T47D (cell line): ENCODE results near the gene PPP2R3A.

Source experiments
- DNase-seq, 2 experiments: peaks; one replicate each; pipeline versions ENCODE4 v3.0.0 to v3.0.0-alpha.2; 2011 to 2012; ENCODE audit warnings: low read depth in 1 of 2, low spot score in 1 of 2
- JUND ChIP-seq: IDR thresholded peaks from 2 replicates; pipeline ENCODE4 v1.6.1; 2012; ENCODE audit warnings: low read depth
- in situ Hi-C: cut with HindIII; loops from 2 replicates; pipeline ENCODE4 v1.10.0; 2016; ENCODE audit warnings: low sequenced_read_pairs, low pct_unique_long_range_greater_than_20kb

The PPP2R3A gene

GRCh38 chr3:135944831-135945230 is 20.7 kb upstream of the PPP2R3A start:
- in situ Hi-C loops = no loop called here
- TF ChIP-seq JUND = no peak
- no peak for DNase-seq

- DNase-seq = no peak
- no peak for TF ChIP-seq JUND
- in situ Hi-C loops = no loop called here
Observed at GRCh38 chr3:135950941-135951340, 14.6 kb upstream of the PPP2R3A start.

- in situ Hi-C loops = no loop called here
- no peak for TF ChIP-seq JUND
- no peak for DNase-seq
Observed at GRCh38 chr3:135964160-135964955, 1.2 kb upstream of the PPP2R3A start.

GRCh38 chr3:135965129-135965505 is 411 bp upstream of the PPP2R3A start:
- TF ChIP-seq JUND = no peak
- peak in 1 of 2 experiments; percentile 17 for DNase-seq
- in situ Hi-C loops = no loop called here

GRCh38 chr3:135966271-135966961 is 888 bp downstream of the PPP2R3A start:
- DNase-seq = no peak
- TF ChIP-seq JUND = no peak
- in situ Hi-C loops = no loop called here

GRCh38 chr3:135966962-135967274 is 1.4 kb downstream of the PPP2R3A start:
- no peak for DNase-seq
- no peak for TF ChIP-seq JUND
- in situ Hi-C loops = no loop called here

GRCh38 chr3:135967867-135968266 is 2.3 kb downstream of the PPP2R3A start:
- no peak for TF ChIP-seq JUND
- peak in 1 of 2 experiments; percentile 9 for DNase-seq
- in situ Hi-C loops = no loop called here

- in situ Hi-C loops = no loop called here
- no peak for DNase-seq
- no peak for TF ChIP-seq JUND
Observed at GRCh38 chr3:135970506-135971116, 5.1 kb downstream of the PPP2R3A start.

GRCh38 chr3:135973841-135974240 is 8.3 kb downstream of the PPP2R3A start:
- no peak for TF ChIP-seq JUND

GRCh38 chr3:135975053-135975452 is 9.5 kb downstream of the PPP2R3A start:
- no peak for TF ChIP-seq JUND

More at GRCh38 chr3:135973841-135974240, 8.3 kb downstream of the PPP2R3A start:
- in situ Hi-C loops = no loop called here
- DNase-seq = no peak

GRCh38 chr3:135975536-135975935 is 10.0 kb downstream of the PPP2R3A start:
- no peak for TF ChIP-seq JUND
- in situ Hi-C loops = no loop called here
- no peak for DNase-seq

More at GRCh38 chr3:135975053-135975452, 9.5 kb downstream of the PPP2R3A start:
- in situ Hi-C loops = no loop called here
- DNase-seq = no peak

GRCh38 chr3:135980343-135980742 is 14.8 kb downstream of the PPP2R3A start:
- in situ Hi-C loops = no loop called here
- no peak for TF ChIP-seq JUND
- no peak for DNase-seq
